HG02610 (cell line): ENCODE measurements around the gene SMYD1.

Experiments
- ATAC-seq: cut with Tn5 transposase; IDR thresholded peaks from one replicate; pipeline ENCODE4 v1.9.1; 2021; ENCODE audit warnings: mild to moderate bottlenecking, moderate library complexity; ENCODE audit not compliant: unreplicated experiment

Gene SMYD1

DNA sequence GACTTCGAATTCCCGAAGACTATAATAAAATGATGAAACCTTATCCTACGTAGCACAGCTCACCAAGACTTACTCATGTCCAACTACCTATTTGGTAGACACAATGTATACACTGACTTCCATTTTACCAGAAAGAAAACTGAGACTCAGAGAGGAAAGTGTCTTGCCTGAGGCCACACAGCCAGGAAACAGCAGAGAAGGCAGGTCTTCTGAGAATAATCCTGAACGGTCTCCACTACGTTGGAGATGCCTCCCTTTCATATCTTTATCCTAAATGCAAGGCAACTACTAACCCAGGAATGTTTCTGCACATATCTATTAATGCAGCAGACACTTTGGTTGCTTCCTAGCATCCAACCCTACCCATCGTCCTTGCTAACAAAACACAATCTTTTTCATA lies 72.2 kb downstream of the SMYD1 start:
- no peak for ATAC-seq

DNA sequence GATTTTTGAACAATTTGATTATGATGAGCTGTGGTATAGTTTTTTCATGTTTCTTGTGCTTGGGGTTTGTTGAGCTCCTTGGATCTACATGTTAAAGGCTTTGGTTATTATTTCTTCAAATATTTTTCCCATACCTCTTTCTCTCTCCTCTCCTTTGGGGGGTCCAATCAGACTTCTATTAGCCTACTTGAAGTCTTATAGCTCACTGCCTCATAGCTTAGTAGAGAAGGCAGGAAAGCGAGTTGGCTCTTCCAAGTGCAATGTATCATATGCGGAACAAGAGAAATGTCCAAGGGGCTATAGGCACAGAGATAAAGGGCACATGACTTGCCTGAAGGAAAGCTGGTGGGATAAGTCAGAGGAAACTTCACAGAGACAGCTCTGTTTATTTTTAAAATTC lies 74.3 kb downstream of the SMYD1 start:
- no peak for ATAC-seq

DNA sequence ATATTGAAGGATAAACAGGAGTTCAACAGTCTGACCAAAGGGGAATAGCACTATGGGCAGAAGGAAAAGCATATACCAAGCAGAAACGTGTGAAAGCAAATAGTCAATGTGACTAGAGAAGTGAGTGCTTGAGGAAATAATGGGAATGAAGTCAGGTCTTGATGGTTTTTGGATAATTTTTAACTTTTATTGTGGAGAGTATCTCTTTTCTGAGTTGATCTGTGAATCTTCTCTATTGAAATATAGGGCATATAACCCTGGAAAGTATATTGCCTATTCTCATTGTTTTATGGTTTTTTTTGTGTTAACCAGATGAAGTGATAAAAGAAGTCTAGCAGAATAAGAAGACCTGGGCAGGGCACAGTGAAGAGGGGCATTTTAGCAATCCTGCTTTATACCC lies 76.6 kb downstream of the SMYD1 start:
- ATAC-seq: no peak

GRCh38 chr2:88144914-88145497 lies 77.4 kb downstream of the SMYD1 start:
- no peak for ATAC-seq

- no peak for ATAC-seq
These were observed 79.0 kb downstream of the SMYD1 start for GRCh38 chr2:88146590-88146989.

- ATAC-seq: no peak
These were observed 79.5 kb downstream of the SMYD1 start for GRCh38 chr2:88147145-88147544.

DNA sequence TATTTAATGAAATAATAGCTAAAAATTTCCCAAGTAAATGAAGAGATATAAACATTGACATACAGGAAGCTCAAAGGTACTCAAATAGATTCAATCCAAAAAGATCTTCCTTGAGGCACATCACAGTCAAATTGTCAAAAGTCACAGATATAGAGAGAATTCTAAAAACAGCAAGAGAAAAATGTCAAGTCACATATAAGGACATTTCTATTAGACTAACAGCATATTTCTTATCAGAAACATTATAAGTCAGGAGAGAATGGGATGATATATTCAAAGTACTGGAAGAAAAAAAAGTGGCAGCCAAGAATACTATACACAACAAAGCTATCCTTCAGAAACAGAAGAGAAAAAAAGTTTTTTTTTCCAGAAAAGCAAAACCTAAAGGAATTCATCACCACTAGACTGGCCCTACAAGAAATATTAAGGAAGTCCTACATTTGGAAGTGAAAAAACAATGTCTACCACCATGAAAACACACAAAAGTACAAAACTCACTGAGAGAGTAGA lies 81.4 kb downstream of the SMYD1 start:
- no peak for ATAC-seq

GRCh38 chr2:88159481-88159880 lies 91.9 kb downstream of the SMYD1 start:
- ATAC-seq: no peak

GRCh38 chr2:88159955-88160415 lies 92.4 kb downstream of the SMYD1 start:
- ATAC-seq: no peak

DNA sequence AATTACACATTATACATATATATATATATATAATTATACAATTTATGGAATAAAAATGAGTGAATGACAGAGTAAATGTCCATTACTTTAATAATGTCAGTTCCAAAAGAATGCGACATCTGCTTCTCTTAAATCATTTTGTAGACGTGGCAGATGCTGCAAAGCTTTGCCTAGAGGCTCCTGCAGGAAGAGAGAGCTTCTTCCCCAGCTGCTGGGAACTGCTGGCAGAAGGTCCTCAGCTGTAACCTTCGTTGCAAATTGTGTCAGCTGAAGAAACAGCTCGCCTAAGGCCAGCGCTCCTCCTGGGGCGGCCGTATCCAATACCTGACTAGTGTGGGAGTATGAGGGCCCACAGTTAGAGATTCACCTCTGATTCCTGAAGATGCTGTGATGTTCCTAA lies 92.9 kb downstream of the SMYD1 start:
- no peak for ATAC-seq

DNA sequence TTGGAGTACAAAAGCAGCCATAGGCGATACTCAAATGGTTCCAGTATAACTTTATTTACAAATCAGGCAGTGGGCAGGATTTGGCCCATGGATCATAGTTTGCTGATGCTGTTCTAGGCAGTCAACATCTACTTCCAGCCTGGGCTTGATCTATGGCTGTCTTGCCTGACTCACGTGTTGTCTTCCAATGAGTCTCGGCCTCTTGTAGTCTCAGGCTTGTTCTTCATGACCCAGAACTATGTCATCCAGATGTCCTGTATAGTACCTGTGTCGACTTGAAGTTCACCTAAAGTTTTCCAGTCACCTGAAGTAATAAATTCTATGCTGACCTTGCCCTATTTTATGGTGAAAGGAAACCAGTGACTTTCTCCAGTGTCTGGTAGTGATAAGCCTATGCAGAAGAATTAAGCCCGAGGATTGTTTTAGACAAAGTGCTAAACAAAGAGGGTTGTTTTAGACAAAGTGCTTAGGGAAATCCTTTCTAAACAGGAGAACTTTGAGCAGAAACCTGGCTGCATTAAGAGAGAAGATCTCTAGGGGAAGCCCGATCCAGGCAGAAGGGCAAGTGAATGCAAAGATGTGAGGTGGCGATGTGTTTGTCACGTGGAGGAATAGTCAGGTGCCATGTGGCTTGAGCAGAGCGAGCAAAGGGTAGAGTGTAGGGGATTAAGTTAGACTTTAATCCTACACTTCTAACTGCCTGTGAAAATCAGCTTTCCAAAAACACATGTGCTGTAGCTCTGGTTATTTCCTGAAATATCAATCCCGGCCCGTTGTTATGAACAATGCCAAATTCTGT lies 94.0 kb downstream of the SMYD1 start:
- no peak for ATAC-seq
